Astrocyte (in vitro differentiated cells and primary cell): Measurements from ENCODE around the gene PAIP2.

Experiments
- EZH2 ChIP-seq: IDR thresholded peaks from 2 replicates; pipeline ENCODE4 v1.6.1; 2012; ENCODE audit warnings: mild to moderate bottlenecking, low read length, inconsistent platforms; ENCODE audit not compliant: insufficient read depth
- TF ChIP-seq, protein P1 (sequence below): IDR thresholded peaks from 2 replicates; pipeline ENCODE4 v1.5.1; 2011; ENCODE audit warnings: low read depth, mild to moderate bottlenecking, inconsistent platforms, low read length, moderate library complexity; ENCODE audit not compliant: insufficient read depth

DNA sequence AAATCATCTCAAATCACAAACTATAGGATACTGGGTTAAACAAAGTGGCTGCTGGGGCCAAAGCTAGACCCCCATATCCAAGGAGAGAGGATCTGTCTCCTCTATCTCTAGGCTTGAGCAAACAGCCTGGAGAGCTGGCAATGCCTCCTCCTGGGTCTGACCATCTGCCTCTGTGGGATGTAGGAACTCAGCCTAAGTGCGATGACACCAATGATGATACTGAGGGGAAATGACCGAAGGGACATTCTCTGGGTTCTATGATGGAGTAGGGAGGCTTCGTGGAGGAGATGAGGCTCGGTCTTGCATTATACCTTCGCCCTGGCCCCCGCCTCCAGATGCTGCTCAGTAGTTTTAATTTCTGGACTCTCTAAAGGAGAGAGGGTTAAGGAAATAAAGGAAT is 71.5 kb downstream of the PAIP2 start:
- TF ChIP-seq, protein P1, sequence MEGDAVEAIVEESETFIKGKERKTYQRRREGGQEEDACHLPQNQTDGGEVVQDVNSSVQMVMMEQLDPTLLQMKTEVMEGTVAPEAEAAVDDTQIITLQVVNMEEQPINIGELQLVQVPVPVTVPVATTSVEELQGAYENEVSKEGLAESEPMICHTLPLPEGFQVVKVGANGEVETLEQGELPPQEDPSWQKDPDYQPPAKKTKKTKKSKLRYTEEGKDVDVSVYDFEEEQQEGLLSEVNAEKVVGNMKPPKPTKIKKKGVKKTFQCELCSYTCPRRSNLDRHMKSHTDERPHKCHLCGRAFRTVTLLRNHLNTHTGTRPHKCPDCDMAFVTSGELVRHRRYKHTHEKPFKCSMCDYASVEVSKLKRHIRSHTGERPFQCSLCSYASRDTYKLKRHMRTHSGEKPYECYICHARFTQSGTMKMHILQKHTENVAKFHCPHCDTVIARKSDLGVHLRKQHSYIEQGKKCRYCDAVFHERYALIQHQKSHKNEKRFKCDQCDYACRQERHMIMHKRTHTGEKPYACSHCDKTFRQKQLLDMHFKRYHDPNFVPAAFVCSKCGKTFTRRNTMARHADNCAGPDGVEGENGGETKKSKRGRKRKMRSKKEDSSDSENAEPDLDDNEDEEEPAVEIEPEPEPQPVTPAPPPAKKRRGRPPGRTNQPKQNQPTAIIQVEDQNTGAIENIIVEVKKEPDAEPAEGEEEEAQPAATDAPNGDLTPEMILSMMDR = no peak
- no peak for TF ChIP-seq EZH2
